ENCODE measurements around the gene F2RL1. TPM values are rescaled to one million over a fixed set of nuclear protein-coding genes. Genes with fewer than 3 reads are reported as not detected.
"Not testable (repeated sequence)": the region's sequence is repeated elsewhere in the genome, so short reads cannot be mapped to it uniquely, and the experiment has no call there.

F2RL1 gene
- total RNA-seq, 1 experiment from 2014 or later = 23.0 TPM

- Histone ChIP-seq H3K23ac (ENCODE audit: insufficient read length, low read depth, low read length) (no peak overlapping the region), H4K5ac (ENCODE audit: insufficient read length, low read depth, low read length) (no peak overlapping the region), H2AK5ac (ENCODE audit: insufficient read length, low read length) (no peak overlapping the region), H2AFZ (ENCODE audit: low read length) (no peak overlapping the region), H3K27ac (ENCODE audit: insufficient read length, low read depth, low read length) (no peak overlapping the region), H3K9me3 (ENCODE audit: control insufficient read depth, low read depth, low read length) (peaks cover 9% of the 10 kb centered on the region), H4K20me1 (ENCODE audit: control insufficient read depth, insufficient read depth, insufficient read length) (no peaks in the 10 kb centered on the region), H2BK12ac (ENCODE audit: insufficient read length, low read depth, low read length) (no peak overlapping the region), H2BK20ac (ENCODE audit: low read depth, low read length, poor library complexity, severe bottlenecking) (no peak overlapping the region), H3K79me1 (ENCODE audit: insufficient read depth, low read depth, low read length, poor library complexity, severe bottlenecking) (no peaks in the 10 kb centered on the region), H3K9ac (ENCODE audit: extremely low read depth, insufficient read length, low read length) (no peak overlapping the region), H3K18ac (ENCODE audit: insufficient read length, low read depth, low read length) (no peak overlapping the region), H3K4me2 (ENCODE audit: insufficient read depth, insufficient read length, low read length) (no peak overlapping the region), H2BK5ac (ENCODE audit: insufficient read length, low read length) (no peak overlapping the region), H2BK120ac (ENCODE audit: low read depth, low read length, poor library complexity, severe bottlenecking) (no peak overlapping the region), H4K91ac (ENCODE audit: insufficient read length, low read depth, low read length) (no peak overlapping the region), H3K27me3 (ENCODE audit: insufficient read depth, low read length) (no peaks in the 10 kb centered on the region), H3K56ac (ENCODE audit: insufficient read length, low read depth, low read length) (no peak overlapping the region), H3K79me2 (ENCODE audit: insufficient read depth, low read length) (no peaks in the 10 kb centered on the region), H3T11ph (ENCODE audit: low read length) (no peak overlapping the region), H3K23me2 (ENCODE audit: insufficient read length, low read depth, low read length, poor library complexity, severe bottlenecking) (no peaks in the 10 kb centered on the region), H2BK15ac (ENCODE audit: low read depth, low read length) (no peak overlapping the region), H3K14ac (ENCODE audit: insufficient read depth, low read length) (no peak overlapping the region), H3K4me1 (ENCODE audit: insufficient read depth, low read length) (no peaks in the 10 kb centered on the region), H3K4ac (ENCODE audit: low read depth, low read length) (no peak overlapping the region), H4K8ac (replicated peaks; ENCODE audit: insufficient read length, low read depth, low read length) (no peak overlapping the region)
- peaks cover 13 to 23% (median 21%) of the 10 kb centered on the region in 3 experiments for H3K36me3 Mint-ChIP-seq (ENCODE audit: insufficient read depth in 1 of 3, low read depth in 3 of 3)
- TF ChIP-seq CTCF (conservative IDR thresholded peaks at IDR 0.05) = no peak
- H3K4me1 Mint-ChIP-seq = peaks cover 8 to 10% of the 10 kb centered on the region in 2 experiments
- H3K27ac Mint-ChIP-seq = no peak overlapping the region
- DNase-seq = no peak
- no CpG with 5 or more reads among the region's 2 CpGs for WGBS (ENCODE audit: extremely low coverage, insufficient read length, low lambda C conversion rate)
- peaks cover 20 to 29% of the 10 kb centered on the region in 2 experiments for H3K9me3 Mint-ChIP-seq
- H3K27me3 Mint-ChIP-seq (ENCODE audit: low read depth) = no peaks in the 10 kb centered on the region; the same call in 1 of the 2 replicates
- no peak overlapping the region for H3K4me3 Mint-ChIP-seq
These were observed 33.9 kb downstream of the F2RL1 start for GRCh38 chr5:76852772-76853171.

GRCh38 chr5:76853741-76854140 is 34.9 kb downstream of the F2RL1 start:
- H2BK5ac ChIP-seq (ENCODE audit: insufficient read length, low read length); H3K27me3 ChIP-seq (ENCODE audit: insufficient read depth, low read length); H2BK120ac ChIP-seq (ENCODE audit: low read depth, low read length, poor library complexity, severe bottlenecking); H3K56ac ChIP-seq (ENCODE audit: insufficient read length, low read depth, low read length); DNase-seq; H3K9ac ChIP-seq (ENCODE audit: extremely low read depth, insufficient read length, low read length); H2BK12ac ChIP-seq (ENCODE audit: insufficient read length, low read depth, low read length); H2AK5ac ChIP-seq (ENCODE audit: insufficient read length, low read length); H3K4me3 Mint-ChIP-seq; H4K91ac ChIP-seq (ENCODE audit: insufficient read length, low read depth, low read length); H2BK20ac ChIP-seq (ENCODE audit: low read depth, low read length, poor library complexity, severe bottlenecking); H3K27ac ChIP-seq (ENCODE audit: insufficient read length, low read depth, low read length); H4K20me1 ChIP-seq (ENCODE audit: control insufficient read depth, insufficient read depth, insufficient read length); H3K4me2 ChIP-seq (ENCODE audit: insufficient read depth, insufficient read length, low read length); H3T11ph ChIP-seq (ENCODE audit: low read length); H3K4me1 ChIP-seq (ENCODE audit: insufficient read depth, low read length); H3K4ac ChIP-seq (ENCODE audit: low read depth, low read length); H3K27ac Mint-ChIP-seq; H4K5ac ChIP-seq (ENCODE audit: insufficient read length, low read depth, low read length); H3K79me2 ChIP-seq (ENCODE audit: insufficient read depth, low read length); H3K18ac ChIP-seq (ENCODE audit: insufficient read length, low read depth, low read length); H3K23ac ChIP-seq (ENCODE audit: insufficient read length, low read depth, low read length); H2AFZ ChIP-seq (ENCODE audit: low read length); H3K23me2 ChIP-seq (ENCODE audit: insufficient read length, low read depth, low read length, poor library complexity, severe bottlenecking); H4K8ac ChIP-seq (replicated peaks; ENCODE audit: insufficient read length, low read depth, low read length); H3K79me1 ChIP-seq (ENCODE audit: insufficient read depth, low read depth, low read length, poor library complexity, severe bottlenecking); H3K14ac ChIP-seq (ENCODE audit: insufficient read depth, low read length); H3K27me3 Mint-ChIP-seq (ENCODE audit: low read depth); H2BK15ac ChIP-seq (ENCODE audit: low read depth, low read length); H3K9me3 ChIP-seq (ENCODE audit: control insufficient read depth, low read depth, low read length): not testable (repeated sequence)
- WGBS (ENCODE audit: extremely low coverage, insufficient read length, low lambda C conversion rate) = no CpG with 5 or more reads among the region's 3 CpGs
- Mint-ChIP-seq H3K9me3 (peaks cover 20 to 29% of the 10 kb centered on the region in 2 experiments), H3K4me1 (peaks cover 8 to 10% of the 10 kb centered on the region in 2 experiments), H3K36me3 (ENCODE audit: insufficient read depth in 1 of 3, low read depth in 3 of 3) (peaks cover 13 to 23% (median 21%) of the 10 kb centered on the region in 3 experiments)
